ENCODE results near the gene TEX51.

The TEX51 gene

GRCh38 chr2:126891681-126892500, 6.8 kb upstream of the TEX51 start:
- no peak for TF ChIP-seq CTCF (IDR thresholded peaks at IDR 0.05)
- H3K4me1 ChIP-seq (ENCODE audit: control insufficient read depth in 1 of 2, insufficient read depth in 1 of 2, low read depth in 1 of 2, low read length in 1 of 2), result no peaks in the 10 kb centered on the region
- H3K27ac ChIP-seq, result no peak overlapping the region
- H3K36me3 ChIP-seq, result no peaks in the 10 kb centered on the region
- H3K27me3 ChIP-seq, result peaks cover 2% of the 10 kb centered on the region
- no peaks in the 10 kb centered on the region for H3K9me3 ChIP-seq
- H3K4me3 ChIP-seq (ENCODE audit: low read depth in 1 of 2, low read length in 1 of 2), result no peak overlapping the region

GRCh38 chr2:126893153-126893552, 5.5 kb upstream of the TEX51 start:
- no peaks in the 10 kb centered on the region for H3K9me3 ChIP-seq
- TF ChIP-seq CTCF (IDR thresholded peaks at IDR 0.05), result no peak
- no peaks in the 10 kb centered on the region for H3K4me1 ChIP-seq (ENCODE audit: control insufficient read depth in 1 of 2, insufficient read depth in 1 of 2, low read depth in 1 of 2, low read length in 1 of 2)

GRCh38 chr2:126893606-126894005, 5.1 kb upstream of the TEX51 start:
- no peak overlapping the region for H3K27ac ChIP-seq
- H3K4me3 ChIP-seq (ENCODE audit: low read depth in 1 of 2, low read length in 1 of 2), result no peak overlapping the region
- no peaks in the 10 kb centered on the region for H3K36me3 ChIP-seq
- no peaks in the 10 kb centered on the region for H3K27me3 ChIP-seq
- TF ChIP-seq CTCF (IDR thresholded peaks at IDR 0.05), result no peak
- H3K4me1 ChIP-seq (ENCODE audit: control insufficient read depth in 1 of 2, insufficient read depth in 1 of 2, low read depth in 1 of 2, low read length in 1 of 2), result no peaks in the 10 kb centered on the region
- no peaks in the 10 kb centered on the region for H3K9me3 ChIP-seq

More at GRCh38 chr2:126893153-126893552, 5.5 kb upstream of the TEX51 start:
- H3K4me3 ChIP-seq (ENCODE audit: low read depth in 1 of 2, low read length in 1 of 2), result no peak overlapping the region
- H3K36me3 ChIP-seq, result no peaks in the 10 kb centered on the region
- no peak overlapping the region for H3K27ac ChIP-seq
- H3K27me3 ChIP-seq, result no peaks in the 10 kb centered on the region

GRCh38 chr2:126894082-126894481, 4.6 kb upstream of the TEX51 start:
- Histone ChIP-seq H3K27ac (no peak overlapping the region), H3K9me3 (no peaks in the 10 kb centered on the region), H3K36me3 (no peaks in the 10 kb centered on the region), H3K27me3 (no peaks in the 10 kb centered on the region), H3K4me1 (ENCODE audit: control insufficient read depth in 1 of 2, insufficient read depth in 1 of 2, low read depth in 1 of 2, low read length in 1 of 2) (no peaks in the 10 kb centered on the region), H3K4me3 (ENCODE audit: low read depth in 1 of 2, low read length in 1 of 2) (no peak overlapping the region)
- TF ChIP-seq CTCF (IDR thresholded peaks at IDR 0.05), result no peak

- H3K27me3 ChIP-seq, result no peaks in the 10 kb centered on the region
- TF ChIP-seq CTCF (IDR thresholded peaks at IDR 0.05), result no peak
- H3K27ac ChIP-seq, result no peak overlapping the region
- no peaks in the 10 kb centered on the region for H3K36me3 ChIP-seq
- H3K4me3 ChIP-seq (ENCODE audit: low read depth in 1 of 2, low read length in 1 of 2), result no peak overlapping the region
- no peaks in the 10 kb centered on the region for H3K9me3 ChIP-seq
- no peaks in the 10 kb centered on the region for H3K4me1 ChIP-seq (ENCODE audit: control insufficient read depth in 1 of 2, insufficient read depth in 1 of 2, low read depth in 1 of 2, low read length in 1 of 2)
These were observed 4.0 kb upstream of the TEX51 start for GRCh38 chr2:126894585-126895182.

Data from neutrophil (primary cell).